GM10266 (cell line): ENCODE results near the gene ZNF385D.

ENCODE experiments used
- DNase-seq: peaks from one replicate; pipeline ENCODE4 v3.0.0; 2012; ENCODE audit errors: extremely low spot score
- TF ChIP-seq, protein P1 (sequence below): IDR thresholded peaks from 2 replicates; pipeline ENCODE4 v1.5.1; 2012; ENCODE audit warnings: mild to moderate bottlenecking, low read depth; ENCODE audit not compliant: control insufficient read depth, insufficient read depth; ENCODE audit errors: missing control alignments

Gene ZNF385D

DNA sequence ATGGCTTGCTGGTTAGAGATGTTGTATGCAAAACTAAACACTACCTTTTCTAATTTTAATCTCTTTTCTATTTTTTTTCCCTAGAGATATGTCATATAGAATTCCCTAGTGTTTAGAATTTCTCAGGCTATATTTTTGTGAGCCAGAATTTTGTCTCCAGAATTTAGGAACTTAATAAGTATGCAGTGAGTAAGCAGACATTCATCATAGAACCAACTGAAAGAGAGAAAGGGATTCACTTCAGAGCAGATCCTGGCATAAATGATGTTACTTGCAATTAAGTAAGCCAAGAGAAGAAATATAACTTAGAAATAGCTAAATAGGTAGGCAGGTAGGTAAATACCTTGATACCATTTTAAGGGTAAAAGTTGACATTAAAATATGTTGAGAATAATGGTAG is 288.9 kb downstream of the ZNF385D start:
- TF ChIP-seq, protein P1, sequence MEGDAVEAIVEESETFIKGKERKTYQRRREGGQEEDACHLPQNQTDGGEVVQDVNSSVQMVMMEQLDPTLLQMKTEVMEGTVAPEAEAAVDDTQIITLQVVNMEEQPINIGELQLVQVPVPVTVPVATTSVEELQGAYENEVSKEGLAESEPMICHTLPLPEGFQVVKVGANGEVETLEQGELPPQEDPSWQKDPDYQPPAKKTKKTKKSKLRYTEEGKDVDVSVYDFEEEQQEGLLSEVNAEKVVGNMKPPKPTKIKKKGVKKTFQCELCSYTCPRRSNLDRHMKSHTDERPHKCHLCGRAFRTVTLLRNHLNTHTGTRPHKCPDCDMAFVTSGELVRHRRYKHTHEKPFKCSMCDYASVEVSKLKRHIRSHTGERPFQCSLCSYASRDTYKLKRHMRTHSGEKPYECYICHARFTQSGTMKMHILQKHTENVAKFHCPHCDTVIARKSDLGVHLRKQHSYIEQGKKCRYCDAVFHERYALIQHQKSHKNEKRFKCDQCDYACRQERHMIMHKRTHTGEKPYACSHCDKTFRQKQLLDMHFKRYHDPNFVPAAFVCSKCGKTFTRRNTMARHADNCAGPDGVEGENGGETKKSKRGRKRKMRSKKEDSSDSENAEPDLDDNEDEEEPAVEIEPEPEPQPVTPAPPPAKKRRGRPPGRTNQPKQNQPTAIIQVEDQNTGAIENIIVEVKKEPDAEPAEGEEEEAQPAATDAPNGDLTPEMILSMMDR, result no peak
- no peak for DNase-seq

DNA sequence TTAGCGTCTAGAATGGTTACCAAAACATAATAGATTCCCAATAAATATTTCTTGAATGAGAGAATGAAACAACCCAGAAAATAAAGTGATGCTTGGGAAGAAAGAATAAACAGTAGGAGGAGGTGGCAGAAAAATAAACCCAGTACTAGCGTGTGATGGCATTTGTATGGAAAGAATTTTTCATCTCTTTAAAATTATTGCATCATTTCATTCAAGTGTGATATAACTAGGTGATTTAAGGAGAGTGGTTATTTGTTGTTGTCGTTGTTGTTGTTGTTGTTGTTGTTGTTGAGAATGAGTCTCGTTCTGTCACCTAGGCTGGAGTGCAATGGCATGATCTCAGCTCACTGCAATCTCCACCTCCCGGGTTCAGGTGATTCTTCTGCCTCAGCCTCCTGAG is 293.9 kb downstream of the ZNF385D start:
- DNase-seq, result no peak
- TF ChIP-seq, protein P1, result no peak

DNA sequence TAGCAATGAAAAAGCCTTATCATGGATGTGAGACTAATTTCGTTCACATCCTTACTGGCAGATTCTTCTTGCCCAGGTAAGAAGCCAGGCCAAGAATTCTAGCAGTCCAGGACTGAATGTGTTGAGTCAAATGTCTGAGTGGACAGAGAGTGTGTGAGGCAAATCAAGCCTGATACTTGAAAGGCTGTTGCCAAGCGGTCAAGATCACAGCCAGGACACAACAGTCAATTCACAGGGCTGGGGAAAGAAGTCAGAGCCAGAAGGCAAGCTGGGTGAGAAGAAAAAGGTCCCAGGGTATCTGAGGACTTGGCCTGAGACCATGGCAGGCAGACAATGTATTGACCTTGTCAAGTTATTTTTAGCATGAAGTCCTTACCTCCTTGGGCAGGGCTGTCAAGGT is 301.3 kb downstream of the ZNF385D start:
- TF ChIP-seq, protein P1, result no peak
- DNase-seq, result no peak

DNA sequence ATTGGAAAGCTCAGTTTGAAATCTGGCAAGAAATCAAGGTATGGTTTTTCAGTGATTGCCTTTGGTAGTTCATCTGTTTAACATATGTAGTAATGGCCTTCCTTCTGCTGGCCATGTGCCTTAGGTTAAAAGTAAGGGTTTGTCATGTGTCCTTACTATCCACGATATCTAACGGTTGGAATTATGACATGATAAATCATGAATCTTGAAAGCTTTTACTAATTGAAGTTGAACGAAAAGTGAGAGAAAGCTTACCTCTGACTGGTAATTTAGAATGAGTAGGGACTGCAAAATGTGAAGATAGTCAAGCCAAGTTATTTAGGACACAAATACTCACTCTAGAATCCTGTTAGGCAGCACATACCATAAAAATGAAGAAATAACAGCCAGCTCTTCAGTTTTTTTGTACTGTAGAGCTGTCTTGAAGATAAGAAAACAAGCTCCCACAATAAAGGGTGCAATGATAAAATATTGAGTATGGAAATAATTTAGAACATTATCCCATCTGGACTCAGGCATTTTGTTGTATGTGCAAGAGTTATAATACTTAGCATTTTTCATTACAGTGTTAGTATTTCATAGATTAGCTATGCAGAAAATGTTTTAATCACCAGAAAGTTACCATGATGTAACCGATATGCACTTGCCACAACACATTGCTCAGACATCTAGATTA is 303.4 kb downstream of the ZNF385D start:
- no peak for DNase-seq

DNA sequence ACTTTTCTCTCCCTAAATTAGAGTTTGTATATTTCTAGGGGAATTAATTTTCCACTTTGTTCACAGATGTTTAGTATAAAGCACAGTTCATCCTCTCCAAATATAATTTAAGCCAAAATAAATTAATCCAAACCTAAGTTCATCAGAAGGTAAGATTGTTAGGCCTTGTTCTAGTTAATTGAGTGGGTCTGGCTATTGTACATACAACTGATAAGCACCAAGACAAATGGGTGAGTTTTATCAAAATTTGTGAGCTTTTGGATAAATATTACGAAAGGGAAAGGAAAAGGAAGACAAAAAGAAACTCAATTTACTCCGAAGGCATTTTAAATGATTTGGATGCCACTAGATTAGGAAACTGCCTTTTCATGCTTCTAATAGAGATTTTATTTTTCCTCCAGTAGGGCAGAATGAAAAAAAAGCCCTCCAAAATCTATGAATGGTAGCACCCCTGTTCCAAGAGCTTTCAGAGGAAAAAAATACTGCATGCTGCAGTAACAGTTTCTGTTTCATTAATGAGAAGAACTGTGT is 304.0 kb downstream of the ZNF385D start:
- TF ChIP-seq, protein P1, result no peak
- DNase-seq, result no peak

More for the DNA sequence above, 303.4 kb downstream of the ZNF385D start:
- TF ChIP-seq, protein P1, result no peak

DNA sequence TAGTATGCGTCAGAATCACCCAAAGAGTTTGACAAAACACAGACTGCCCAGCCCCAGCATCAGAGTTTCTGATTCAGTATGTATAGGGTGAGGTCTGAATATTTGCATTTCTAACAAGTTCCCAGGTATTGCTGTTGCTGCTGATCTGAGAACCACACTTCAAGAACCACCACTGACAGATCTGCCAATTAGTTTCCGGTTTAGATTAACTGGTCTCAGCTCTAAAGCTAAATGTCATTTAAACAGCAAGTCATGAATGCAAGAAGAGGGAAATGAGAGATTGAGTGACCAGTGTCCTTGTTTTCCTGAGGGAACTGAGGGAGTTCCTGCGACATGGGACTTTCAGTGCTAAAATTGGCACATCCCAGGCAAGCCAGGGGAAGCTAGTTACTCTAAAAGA is 305.0 kb downstream of the ZNF385D start:
- DNase-seq, result no peak
- TF ChIP-seq, protein P1, result no peak

DNA sequence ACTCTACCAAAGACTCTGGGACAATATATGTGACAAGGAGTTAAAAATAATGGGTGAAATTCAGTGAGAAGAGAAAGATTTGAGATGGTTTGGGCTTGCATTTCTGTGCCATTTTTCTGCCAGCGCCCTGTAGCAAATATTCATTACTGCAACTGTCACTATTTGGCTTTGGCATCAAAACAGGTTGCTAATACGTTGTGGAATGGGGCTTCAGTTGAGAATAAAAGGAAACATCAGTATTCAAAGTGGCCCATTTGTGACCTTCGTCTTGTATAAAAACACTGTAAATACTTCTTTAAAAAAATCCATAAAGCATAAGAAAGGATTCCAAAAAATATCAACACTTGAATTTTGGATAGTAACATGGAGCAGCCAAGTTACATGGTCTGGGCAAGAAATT is 309.2 kb downstream of the ZNF385D start:
- DNase-seq, result no peak
- TF ChIP-seq, protein P1, result no peak
